GM12878 (cell line): Measurements from ENCODE around the gene ADGRV1. TPM values are rescaled to one million over a fixed set of nuclear protein-coding genes. Genes with fewer than 3 reads are reported as not detected.

Source experiments
- ATAC-seq: fragments of 200-7000 bp; cut with Tn5 transposase; 3 replicates; pipeline ENCODE4 v1.9.1; 2020; ENCODE audit warnings: mild to moderate bottlenecking, moderate library complexity
- BruUV-seq: library from RNA; stranded (reverse); fragments of 400-500 nt; replicated peaks from 2 replicates; lab custom pipeline; 2021; lab: Mats Ljungman, UMichigan
- CTCF ChIA-PET: fragments of 300-600 bp; sonication (Branson Sonifier 250); formaldehyde crosslinking; extraction: SDS; loops from one replicate; lab custom pipeline; 2021; ENCODE audit warnings: inconsistent platforms; lab: Yijun Ruan, JAX
- POLR2A ChIA-PET: fragments of 350-600 bp; formaldehyde crosslinking; extraction: SDS; loops from one replicate; lab custom pipeline; 2021; ENCODE audit warnings: inconsistent platforms; lab: Charles Lee
- RAD21 ChIA-PET: fragments of 300-600 bp; sonication (Branson Sonifier 250); formaldehyde crosslinking; loops from one replicate; lab custom pipeline; 2023; ENCODE audit warnings: antibody characterized with exemption; ENCODE audit not compliant: unreplicated experiment; lab: Charles Lee
- SMC1A ChIA-PET: fragments of 300-600 bp; sonication (Branson Sonifier 250); formaldehyde crosslinking; loops from one replicate; lab custom pipeline; 2023; ENCODE audit not compliant: unreplicated experiment, uncharacterized antibody; lab: Charles Lee
- DNase-seq: peaks from one replicate; pipeline ENCODE4 v3.0.0-alpha.2; 2011; ENCODE audit warnings: low read depth, low spot score
- FAIRE-seq: peaks from 3 replicates; lab custom pipeline; 2011; peaks lifted over from hg19 to GRCh38; lab: Jason Lieb, UNC
- H2AFZ ChIP-seq: 2 replicates; pipeline ENCODE4 v1.6.0; 2011; ENCODE audit warnings: low read depth, low read length, control low read depth; ENCODE audit not compliant: control insufficient read depth
- H3K27ac ChIP-seq: 2 replicates; pipeline ENCODE4 v1.5.1; 2011; ENCODE audit warnings: control low read depth; ENCODE audit not compliant: control insufficient read depth, insufficient read depth
- H3K27me3 ChIP-seq, 2 experiments: replicated peaks in 1 of 2; 2 replicates each; pipeline versions ENCODE4 v1.6.0 to v1.6.1; 2011; ENCODE audit warnings: low read length in 1 of 2; ENCODE audit not compliant: control insufficient read depth in 2 of 2, insufficient read depth in 2 of 2
- H3K36me3 ChIP-seq, 2 experiments: 2 replicates each; pipeline ENCODE4 v1.5.1; 2011; ENCODE audit warnings: low read length in 1 of 2; ENCODE audit not compliant: control insufficient read depth in 2 of 2, insufficient read depth in 2 of 2
- H3K4me1 ChIP-seq: 2 replicates; pipeline ENCODE4 v1.6.1; 2011; ENCODE audit warnings: mild to moderate bottlenecking, low read length, moderate library complexity, mixed read lengths; ENCODE audit not compliant: control insufficient read depth, insufficient read depth
- H3K4me2 ChIP-seq: 2 replicates; pipeline ENCODE4 v1.6.0; 2011; ENCODE audit warnings: control low read depth; ENCODE audit not compliant: control insufficient read depth, insufficient read depth
- H3K4me3 ChIP-seq: fragments of 200-600 bp; sonication (generic); 2 replicates; pipeline ENCODE4 v1.5.1; 2016
- H3K79me2 ChIP-seq: 2 replicates; pipeline ENCODE4 v1.6.0; 2011; ENCODE audit warnings: low read length; ENCODE audit not compliant: control insufficient read depth, insufficient read depth
- H3K9ac ChIP-seq: 2 replicates; pipeline ENCODE4 v1.8.0; 2011; ENCODE audit warnings: low read length, control low read depth, mixed read lengths; ENCODE audit not compliant: control insufficient read depth, insufficient read depth
- H3K9me3 ChIP-seq: replicated peaks from 3 replicates; pipeline ENCODE4 v1.5.1; 2011; ENCODE audit warnings: mild to moderate bottlenecking, low read length; ENCODE audit not compliant: control insufficient read depth, insufficient read depth
- H4K20me1 ChIP-seq: 2 replicates; pipeline ENCODE4 v1.6.0; 2011; ENCODE audit not compliant: control insufficient read depth, insufficient read depth
- ATF7 ChIP-seq: fragments of 450-650 bp; IDR thresholded peaks from 2 replicates; pipeline ENCODE4 v1.6.1; 2016; ENCODE audit warnings: low read depth, mild to moderate bottlenecking
- BACH1 ChIP-seq: fragments of 450-650 bp; IDR thresholded peaks from 2 replicates; pipeline ENCODE4 v1.6.1; 2017; ENCODE audit warnings: mild to moderate bottlenecking, borderline replicate concordance
- BHLHE40 ChIP-seq, 2 experiments: fragments of 450-650 bp in 1 of 2; IDR thresholded peaks; 2 replicates each; pipeline ENCODE4 v1.6.1; 2011 to 2017; ENCODE audit warnings: low read depth in 2 of 2, borderline replicate concordance in 1 of 2, improper control_type of control experiment in 1 of 2, low read length in 1 of 2, mild to moderate bottlenecking in 1 of 2
- CBFB ChIP-seq: IDR thresholded peaks from 2 replicates; pipeline ENCODE4 v1.6.1; 2016; ENCODE audit warnings: antibody characterized with exemption, low read depth
- HDAC2 ChIP-seq: fragments of 200-600 bp; sonication (generic); IDR thresholded peaks from 2 replicates; pipeline ENCODE4 v1.6.1; 2017
- IRF4 ChIP-seq: IDR thresholded peaks from 2 replicates; pipeline ENCODE4 v1.6.1; 2011; ENCODE audit warnings: low read depth, low read length
- MTA2 ChIP-seq: fragments of 450-650 bp; IDR thresholded peaks from 2 replicates; pipeline ENCODE4 v1.6.1; 2016; ENCODE audit warnings: low read depth, mild to moderate bottlenecking, moderate library complexity
- MTA3 ChIP-seq: IDR thresholded peaks from 2 replicates; pipeline ENCODE4 v1.6.1; 2012; ENCODE audit warnings: low read length, inconsistent platforms, borderline replicate concordance
- MYC ChIP-seq: IDR thresholded peaks from 2 replicates; pipeline ENCODE4 v1.6.1; 2011; ENCODE audit warnings: mild to moderate bottlenecking, low read length, moderate library complexity, inconsistent platforms; ENCODE audit not compliant: insufficient read depth, insufficient replicate concordance, insufficient read length, severe bottlenecking
- NFXL1 ChIP-seq: fragments of 450-650 bp; IDR thresholded peaks from 2 replicates; pipeline ENCODE4 v1.6.1; 2017; ENCODE audit warnings: antibody characterized with exemption, mild to moderate bottlenecking, borderline replicate concordance
- NFYB ChIP-seq: IDR thresholded peaks from 2 replicates; pipeline ENCODE4 v1.6.1; 2011; ENCODE audit warnings: low read depth, mild to moderate bottlenecking, low read length, improper control_type of control experiment, moderate library complexity; ENCODE audit not compliant: insufficient read depth
- POLR2AphosphoS5 ChIP-seq: IDR thresholded peaks from 2 replicates; pipeline ENCODE4 v1.6.1; 2011; ENCODE audit warnings: mild to moderate bottlenecking, low read length, inconsistent platforms
- RUNX3 ChIP-seq: IDR thresholded peaks from 2 replicates; pipeline ENCODE4 v1.6.1; 2012; ENCODE audit warnings: low read length, inconsistent platforms
- ZBTB33 ChIP-seq: fragments of 450-650 bp; IDR thresholded peaks from 2 replicates; pipeline ENCODE4 v1.6.1; 2017; ENCODE audit warnings: mild to moderate bottlenecking
- WGBS: methylation state at CpG from one replicate; pipeline ENCODE4 v1.1.6; 2016; ENCODE audit warnings: low lambda C conversion rate; ENCODE audit not compliant: insufficient replicate concordance, insufficient coverage; ENCODE audit errors: missing lambda C conversion rate; 5-methylcytosine and 5-hydroxymethylcytosine counted together
- in situ Hi-C: fragments of 300-500 bp; cut with MboI; formaldehyde crosslinking; loops from 9 replicates; pipeline ENCODE4 v1.14.3; 2018; ENCODE audit warnings: mixed read lengths
- intact Hi-C: fragments of 100-400 bp; cut with micrococcal nuclease; formaldehyde crosslinking; loops from one replicate; pipeline ENCODE4 v1.14.2; 2022; ENCODE audit not compliant: unreplicated experiment
- polyA plus RNA-seq, 11 experiments: library from polyadenylated mRNA; depleted of rRNA in 4 of 11; unstranded in 6 of 11; stranded (reverse) in 5 of 11; fragments of >200 nt; fragmentation: Nextera tagmentation in 4 of 11; fragmentation: Illumina TruSeq in 1 of 11; extraction: Ambion mirVana in 4 of 11; extraction: Trizol in 1 of 11; gene quantifications; 1 replicate in 1 of 11; 2 replicates in 10 of 11; pipeline versions ENCODE4 v1.2.1 to v1.2.3, GENCODE V29; 2011 to 2016; ENCODE audit warnings: inconsistent platforms in 2 of 11, missing spikeins in 2 of 11, low read depth in 1 of 11
- total RNA-seq, 4 experiments: library from RNA; depleted of rRNA in 3 of 4; stranded (reverse); fragments of >200 nt in 3 of 4; fragmentation: Illumina TruSeq in 1 of 4; extraction: Trizol in 1 of 4; gene quantifications; 2 replicates each; pipeline versions ENCODE4 v1.2.1 to v1.2.3, GENCODE V29; 2013 to 2021
- TF ChIP-seq, protein P1 (sequence below): fragments of 450-650 bp; IDR thresholded peaks from 2 replicates; pipeline ENCODE4 v1.6.1; 2017; ENCODE audit warnings: mild to moderate bottlenecking, moderate library complexity
- TF ChIP-seq, protein P2 (sequence below): IDR thresholded peaks from 2 replicates; pipeline ENCODE4 v1.6.1; 2011; ENCODE audit warnings: borderline replicate concordance, low read depth, mild to moderate bottlenecking, moderate library complexity, low read length; ENCODE audit not compliant: insufficient read depth, poor library complexity, severe bottlenecking

ADGRV1 gene
- total and polyA plus RNA-seq, 10 of the 15 experiments (the other 5 are each of a cell fraction or from before 2014, with no cell fraction given): 0.04 to 8.1 (median 0.16) TPM; not detected in 1

GRCh38 chr5:90853750-90854149 lies 295.2 kb downstream of the ADGRV1 start:
- Histone ChIP-seq H3K9me3 (no peaks in the 10 kb centered on the region), H3K79me2 (no peaks in the 10 kb centered on the region), H3K4me2 (no peak overlapping the region), H3K4me3 (no peak overlapping the region), H2AFZ (no peak overlapping the region), H4K20me1 (no peaks in the 10 kb centered on the region), H3K36me3 (no peaks in the 10 kb centered on the region), H3K27me3 (no peaks in the 10 kb centered on the region), H3K27ac (no peak overlapping the region), H3K9ac (no peak overlapping the region), H3K4me1 (no peaks in the 10 kb centered on the region)
- in situ Hi-C loops (no loop called here), intact Hi-C loops (no loop called here)
- BruUV-seq: no TSS peak
- ATAC-seq (no peak), DNase-seq (no peak), FAIRE-seq (no peak)
- 17% methylated on average over 2 of the region's 2 CpGs for WGBS
- ChIA-PET SMC1A (interaction anchor here (0.8 to 1.6 kb wide), 2 partner anchors 8 to 13 kb away, joined by 3 to 6 read pairs; no protein-coding TSS in a partner anchor), CTCF (interaction anchor here (0.9 kb wide), 1 partner anchor 51 kb away, joined by 3 read pairs; no protein-coding TSS in a partner anchor), POLR2A (no interaction called here), RAD21 (interaction anchor here (1.2 kb wide), 1 partner anchor 12 kb away, joined by 3 read pairs; no protein-coding TSS in a partner anchor)
- TF ChIP-seq NFXL1: no peak
- no peak for TF ChIP-seq RUNX3
- no peak for TF ChIP-seq POLR2AphosphoS5
- TF ChIP-seq BACH1: no peak
- TF ChIP-seq ZBTB33: no peak
- no peak for TF ChIP-seq MTA2
- no peak for TF ChIP-seq BHLHE40 (IDR thresholded peaks at IDR 0.05; ENCODE audit: borderline replicate concordance in 1 of 2, low read depth in 2 of 2, low read length in 1 of 2)
- TF ChIP-seq, protein P1, sequence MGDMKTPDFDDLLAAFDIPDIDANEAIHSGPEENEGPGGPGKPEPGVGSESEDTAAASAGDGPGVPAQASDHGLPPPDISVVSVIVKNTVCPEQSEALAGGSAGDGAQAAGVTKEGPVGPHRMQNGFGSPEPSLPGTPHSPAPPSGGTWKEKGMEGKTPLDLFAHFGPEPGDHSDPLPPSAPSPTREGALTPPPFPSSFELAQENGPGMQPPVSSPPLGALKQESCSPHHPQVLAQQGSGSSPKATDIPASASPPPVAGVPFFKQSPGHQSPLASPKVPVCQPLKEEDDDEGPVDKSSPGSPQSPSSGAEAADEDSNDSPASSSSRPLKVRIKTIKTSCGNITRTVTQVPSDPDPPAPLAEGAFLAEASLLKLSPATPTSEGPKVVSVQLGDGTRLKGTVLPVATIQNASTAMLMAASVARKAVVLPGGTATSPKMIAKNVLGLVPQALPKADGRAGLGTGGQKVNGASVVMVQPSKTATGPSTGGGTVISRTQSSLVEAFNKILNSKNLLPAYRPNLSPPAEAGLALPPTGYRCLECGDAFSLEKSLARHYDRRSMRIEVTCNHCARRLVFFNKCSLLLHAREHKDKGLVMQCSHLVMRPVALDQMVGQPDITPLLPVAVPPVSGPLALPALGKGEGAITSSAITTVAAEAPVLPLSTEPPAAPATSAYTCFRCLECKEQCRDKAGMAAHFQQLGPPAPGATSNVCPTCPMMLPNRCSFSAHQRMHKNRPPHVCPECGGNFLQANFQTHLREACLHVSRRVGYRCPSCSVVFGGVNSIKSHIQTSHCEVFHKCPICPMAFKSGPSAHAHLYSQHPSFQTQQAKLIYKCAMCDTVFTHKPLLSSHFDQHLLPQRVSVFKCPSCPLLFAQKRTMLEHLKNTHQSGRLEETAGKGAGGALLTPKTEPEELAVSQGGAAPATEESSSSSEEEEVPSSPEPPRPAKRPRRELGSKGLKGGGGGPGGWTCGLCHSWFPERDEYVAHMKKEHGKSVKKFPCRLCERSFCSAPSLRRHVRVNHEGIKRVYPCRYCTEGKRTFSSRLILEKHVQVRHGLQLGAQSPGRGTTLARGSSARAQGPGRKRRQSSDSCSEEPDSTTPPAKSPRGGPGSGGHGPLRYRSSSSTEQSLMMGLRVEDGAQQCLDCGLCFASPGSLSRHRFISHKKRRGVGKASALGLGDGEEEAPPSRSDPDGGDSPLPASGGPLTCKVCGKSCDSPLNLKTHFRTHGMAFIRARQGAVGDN: no peak
- no peak for TF ChIP-seq NFYB
- TF ChIP-seq CBFB: no peak
- no peak for TF ChIP-seq MYC
- no peak for TF ChIP-seq MTA3
- TF ChIP-seq, protein P2, sequence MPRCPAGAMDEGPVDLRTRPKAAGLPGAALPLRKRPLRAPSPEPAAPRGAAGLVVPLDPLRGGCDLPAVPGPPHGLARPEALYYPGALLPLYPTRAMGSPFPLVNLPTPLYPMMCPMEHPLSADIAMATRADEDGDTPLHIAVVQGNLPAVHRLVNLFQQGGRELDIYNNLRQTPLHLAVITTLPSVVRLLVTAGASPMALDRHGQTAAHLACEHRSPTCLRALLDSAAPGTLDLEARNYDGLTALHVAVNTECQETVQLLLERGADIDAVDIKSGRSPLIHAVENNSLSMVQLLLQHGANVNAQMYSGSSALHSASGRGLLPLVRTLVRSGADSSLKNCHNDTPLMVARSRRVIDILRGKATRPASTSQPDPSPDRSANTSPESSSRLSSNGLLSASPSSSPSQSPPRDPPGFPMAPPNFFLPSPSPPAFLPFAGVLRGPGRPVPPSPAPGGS: no peak
- no peak for TF ChIP-seq IRF4
- no peak for TF ChIP-seq HDAC2
- no peak for TF ChIP-seq ATF7
